A549 treated with ZK216348 at 1 μM for 4 hours (cell line): ENCODE measurements around the gene GRM4. TPM values are rescaled to one million over a fixed set of nuclear protein-coding genes. Genes with fewer than 3 reads are reported as not detected.

ENCODE experiments used
- total RNA-seq: library from RNA; stranded (reverse); fragments of 200-300 nt; extraction: Qiagen RNA extraction; gene quantifications from 5 replicates; pipeline ENCODE4 v1.2.3, GENCODE V29; 2022; ENCODE audit warnings: low read depth

The GRM4 gene
- 0.09 to 0.17 TPM (median 0.16 TPM) in 4 of 5 replicates, not detected in the other for total RNA-seq

DNA sequence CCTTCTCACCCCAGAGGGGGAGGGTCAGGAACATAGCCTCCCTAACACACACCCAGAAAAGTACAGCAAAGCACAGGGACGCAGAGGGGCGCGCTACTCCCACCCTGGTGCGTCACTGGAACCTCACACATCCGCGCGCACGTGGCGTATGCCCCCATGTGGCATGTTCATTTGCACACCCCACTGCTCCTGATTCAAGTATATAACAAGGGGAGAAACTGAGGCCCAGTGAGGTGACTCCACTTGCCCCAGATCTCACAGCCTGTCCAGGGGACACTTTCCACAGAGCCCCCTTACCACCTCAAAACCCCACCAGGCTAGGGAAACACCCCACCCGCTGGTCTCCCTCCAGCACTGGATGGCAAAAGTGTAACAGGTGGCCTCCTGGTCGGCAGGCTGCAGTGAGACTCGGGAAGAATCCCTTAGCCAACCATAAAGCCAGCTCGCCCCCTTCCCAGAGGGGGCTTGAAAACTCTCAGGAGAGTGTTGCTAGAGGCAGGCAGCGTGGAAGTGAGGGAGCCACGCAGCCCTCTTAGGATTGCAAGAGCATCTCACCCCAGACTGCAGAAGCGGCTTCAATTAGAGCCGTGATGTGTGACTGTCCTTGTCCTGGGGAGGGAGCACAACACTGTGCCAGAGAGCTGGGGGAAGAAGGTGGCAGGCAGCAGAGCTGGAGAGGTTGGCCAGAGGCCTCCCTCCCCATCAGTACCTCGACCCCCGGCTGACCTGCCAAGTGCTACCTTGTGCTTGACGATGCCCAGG lies at the start of gene GRM4:
Gene GRM4, minus strand, starts transcription at position 67 of the 762 bp plus-strand sequence. CDS start 12,591 bp downstream, outside the sequence.

Other genes starting within 250 kb of the GRM4 start
- 396 to 621 TPM (median 581 TPM) in 5 replicates for gene HMGA1, start 90.8 kb upstream of the GRM4 start, total RNA-seq
- gene SMIM29, start 102.9 kb upstream of the GRM4 start, total RNA-seq = 16.6 to 29.9 TPM (median 25.5 TPM) in 5 replicates
- gene NUDT3, start 246.6 kb upstream of the GRM4 start, total RNA-seq = 5.8 to 8.8 TPM (median 6.3 TPM) in 5 replicates